GM18511 (cell line): ENCODE measurements around the gene RPS6KB2.

Experiments
- ATAC-seq: cut with Tn5 transposase; IDR thresholded peaks from one replicate; pipeline ENCODE4 v1.9.1; 2021; ENCODE audit warnings: mild to moderate bottlenecking, moderate library complexity; ENCODE audit not compliant: unreplicated experiment

RPS6KB2 gene

GRCh38 chr11:67410369-67410831 lies 17.9 kb upstream of the RPS6KB2 start:
- ATAC-seq: no peak

GRCh38 chr11:67410984-67411784 lies 17.1 kb upstream of the RPS6KB2 start:
- no peak for ATAC-seq

- no peak for ATAC-seq
Measured at GRCh38 chr11:67411785-67412152, 16.5 kb upstream of the RPS6KB2 start.

- no peak for ATAC-seq
Measured at GRCh38 chr11:67412495-67413179, 15.7 kb upstream of the RPS6KB2 start.

GRCh38 chr11:67413266-67413849 lies 14.9 kb upstream of the RPS6KB2 start:
- ATAC-seq: no peak

GRCh38 chr11:67415501-67416304 lies 12.6 kb upstream of the RPS6KB2 start, which contains the start of gene CARNS1:
Gene CARNS1, plus strand, starts transcription at chr11:67415678. Its CDS starts 522 bp downstream, at chr11:67416200.
- ATAC-seq: no peak

GRCh38 chr11:67416416-67417335 lies 11.6 kb upstream of the RPS6KB2 start:
- ATAC-seq: no peak

GRCh38 chr11:67417425-67417824 lies 10.9 kb upstream of the RPS6KB2 start:
- no peak for ATAC-seq

GRCh38 chr11:67418476-67419281 lies 9.6 kb upstream of the RPS6KB2 start:
- no peak for ATAC-seq

GRCh38 chr11:67419325-67420049 lies 8.8 kb upstream of the RPS6KB2 start:
- ATAC-seq: no peak

- ATAC-seq: no peak
Measured at GRCh38 chr11:67420147-67420645, 8.1 kb upstream of the RPS6KB2 start.

- ATAC-seq: peak; percentile 92
Measured at GRCh38 chr11:67420646-67421429, 7.5 kb upstream of the RPS6KB2 start.

- ATAC-seq: no peak
Measured at GRCh38 chr11:67421430-67422031, 6.8 kb upstream of the RPS6KB2 start.

GRCh38 chr11:67422891-67423290 lies 5.4 kb upstream of the RPS6KB2 start:
- no peak for ATAC-seq

GRCh38 chr11:67423466-67423865 lies 4.8 kb upstream of the RPS6KB2 start:
- ATAC-seq: no peak

GRCh38 chr11:67423891-67424613 lies 4.2 kb upstream of the RPS6KB2 start:
- ATAC-seq: no peak
